ENCODE measurements around the gene LHX3. TPM values are rescaled to one million over a fixed set of nuclear protein-coding genes. Genes with fewer than 3 reads are reported as not detected.

LHX3 gene
- total and polyA plus RNA-seq, 8 donors: not detected

- H3K27me3 ChIP-seq: peaks cover 0 to 46% (median 18%) of the 10 kb centered on the region in 4 donors
- intact Hi-C loops (cut with DNase I): no loop called here
- DNase-seq (peak in 1 of 6 donors; percentile 62), ATAC-seq (no peak), FAIRE-seq (no peak)
- no peaks in the 10 kb centered on the region for H3K9me3 ChIP-seq
- no peak overlapping the region for H3K4me3 ChIP-seq
- no peaks in the 10 kb centered on the region for H3K4me1 ChIP-seq
- H3K36me3 ChIP-seq: no peaks in the 10 kb centered on the region
- TF ChIP-seq, protein P1, sequence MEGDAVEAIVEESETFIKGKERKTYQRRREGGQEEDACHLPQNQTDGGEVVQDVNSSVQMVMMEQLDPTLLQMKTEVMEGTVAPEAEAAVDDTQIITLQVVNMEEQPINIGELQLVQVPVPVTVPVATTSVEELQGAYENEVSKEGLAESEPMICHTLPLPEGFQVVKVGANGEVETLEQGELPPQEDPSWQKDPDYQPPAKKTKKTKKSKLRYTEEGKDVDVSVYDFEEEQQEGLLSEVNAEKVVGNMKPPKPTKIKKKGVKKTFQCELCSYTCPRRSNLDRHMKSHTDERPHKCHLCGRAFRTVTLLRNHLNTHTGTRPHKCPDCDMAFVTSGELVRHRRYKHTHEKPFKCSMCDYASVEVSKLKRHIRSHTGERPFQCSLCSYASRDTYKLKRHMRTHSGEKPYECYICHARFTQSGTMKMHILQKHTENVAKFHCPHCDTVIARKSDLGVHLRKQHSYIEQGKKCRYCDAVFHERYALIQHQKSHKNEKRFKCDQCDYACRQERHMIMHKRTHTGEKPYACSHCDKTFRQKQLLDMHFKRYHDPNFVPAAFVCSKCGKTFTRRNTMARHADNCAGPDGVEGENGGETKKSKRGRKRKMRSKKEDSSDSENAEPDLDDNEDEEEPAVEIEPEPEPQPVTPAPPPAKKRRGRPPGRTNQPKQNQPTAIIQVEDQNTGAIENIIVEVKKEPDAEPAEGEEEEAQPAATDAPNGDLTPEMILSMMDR (IDR thresholded peaks at IDR 0.05): no peak
- WGBS, 2 donors: 8 to 21% methylated on average over 24 to 35 of the region's 35 CpGs
- no peak overlapping the region for H3K27ac ChIP-seq
Measured at GRCh38 chr9:136197084-136197875, 7.6 kb downstream of the LHX3 start.

GRCh38 chr9:136196404-136197083, 8.4 kb downstream of the LHX3 start:
- intact Hi-C loops (cut with DNase I): no loop called here
- no peak for DNase-seq
- Histone ChIP-seq H3K27ac (no peak overlapping the region), H3K36me3 (no peaks in the 10 kb centered on the region), H3K4me3 (no peak overlapping the region), H3K4me1 (no peaks in the 10 kb centered on the region), H3K27me3 (peaks cover 0 to 45% (median 20%) of the 10 kb centered on the region in 4 donors), H3K9me3 (no peaks in the 10 kb centered on the region)
- no peak for ATAC-seq
- FAIRE-seq: no peak
- 4 to 6% methylated on average over 16 of the region's 16 CpGs for WGBS, 2 donors
- TF ChIP-seq, protein P1 (IDR thresholded peaks at IDR 0.05): no peak

- WGBS, 2 donors: 19% methylated on average over 4 to 5 of the region's 5 CpGs
- Histone ChIP-seq H3K4me3 (no peak overlapping the region), H3K27me3 (peaks cover 0 to 36% (median 18%) of the 10 kb centered on the region in 4 donors), H3K36me3 (no peaks in the 10 kb centered on the region), H3K27ac (no peak overlapping the region), H3K4me1 (no peaks in the 10 kb centered on the region), H3K9me3 (no peaks in the 10 kb centered on the region)
- TF ChIP-seq, protein P1 (IDR thresholded peaks at IDR 0.05): no peak
- intact Hi-C loops (cut with DNase I): no loop called here
- DNase-seq: no peak
- no peak for FAIRE-seq
- no peak for ATAC-seq
Measured at GRCh38 chr9:136194540-136194939, 10.4 kb downstream of the LHX3 start.

- H3K27ac ChIP-seq: no peak overlapping the region
- DNase-seq: peak in 1 of 6 donors; percentile 52
- no peaks in the 10 kb centered on the region for H3K4me1 ChIP-seq
- TF ChIP-seq, protein P1 (IDR thresholded peaks at IDR 0.05): no peak
- H3K4me3 ChIP-seq: no peak overlapping the region
- 2% methylated on average over 41 to 45 of the region's 45 CpGs for WGBS, 2 donors
- intact Hi-C loops (cut with DNase I): no loop called here
- peaks cover 0 to 30% (median 15%) of the 10 kb centered on the region in 4 donors for H3K27me3 ChIP-seq
- no peaks in the 10 kb centered on the region for H3K36me3 ChIP-seq
- ATAC-seq: no peak
- FAIRE-seq: no peak
- H3K9me3 ChIP-seq: no peaks in the 10 kb centered on the region
Measured at GRCh38 chr9:136193891-136194279, 11.0 kb downstream of the LHX3 start.
